Lower leg skin (tissue), 3 donors: ENCODE results near the gene GAS6.

Experiments used
- POLR2A ChIP-seq, 2 donors: fragments of 450-650 bp; IDR thresholded peaks; one replicate each; pipeline ENCODE4 v1.6.1; 2016 to 2017; ENCODE audit warnings: antibody characterized with exemption in 2 of 2, mild to moderate bottlenecking in 1 of 2, moderate library complexity in 1 of 2
- TF ChIP-seq, protein P1 (sequence below), 3 donors: fragments of 450-650 bp; IDR thresholded peaks; one replicate each; pipeline ENCODE4 v1.5.1; 2016; ENCODE audit warnings: antibody characterized with exemption in 3 of 3, mild to moderate bottlenecking in 3 of 3, moderate library complexity in 2 of 3

DNA sequence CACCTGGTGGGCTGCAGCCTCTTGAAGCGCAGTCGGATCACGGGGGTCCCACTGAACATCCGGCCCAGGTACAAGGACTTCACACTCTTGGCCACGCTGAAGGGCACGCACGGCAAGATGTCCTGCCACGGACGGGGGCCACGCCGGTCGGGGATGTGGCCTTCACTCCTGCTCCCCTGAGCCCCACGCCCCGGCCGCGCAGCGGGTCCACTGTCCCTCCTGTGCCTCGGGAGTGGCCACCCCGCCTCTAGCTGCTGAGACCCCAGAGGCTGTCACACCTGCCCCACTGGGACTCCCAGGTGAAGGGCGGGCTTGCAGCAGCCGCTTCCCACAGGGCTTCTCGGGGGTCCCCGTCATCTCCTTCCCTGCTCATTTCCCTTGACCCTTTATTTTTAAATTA is 31.2 kb downstream of the GAS6 start:
- TF ChIP-seq, protein P1, sequence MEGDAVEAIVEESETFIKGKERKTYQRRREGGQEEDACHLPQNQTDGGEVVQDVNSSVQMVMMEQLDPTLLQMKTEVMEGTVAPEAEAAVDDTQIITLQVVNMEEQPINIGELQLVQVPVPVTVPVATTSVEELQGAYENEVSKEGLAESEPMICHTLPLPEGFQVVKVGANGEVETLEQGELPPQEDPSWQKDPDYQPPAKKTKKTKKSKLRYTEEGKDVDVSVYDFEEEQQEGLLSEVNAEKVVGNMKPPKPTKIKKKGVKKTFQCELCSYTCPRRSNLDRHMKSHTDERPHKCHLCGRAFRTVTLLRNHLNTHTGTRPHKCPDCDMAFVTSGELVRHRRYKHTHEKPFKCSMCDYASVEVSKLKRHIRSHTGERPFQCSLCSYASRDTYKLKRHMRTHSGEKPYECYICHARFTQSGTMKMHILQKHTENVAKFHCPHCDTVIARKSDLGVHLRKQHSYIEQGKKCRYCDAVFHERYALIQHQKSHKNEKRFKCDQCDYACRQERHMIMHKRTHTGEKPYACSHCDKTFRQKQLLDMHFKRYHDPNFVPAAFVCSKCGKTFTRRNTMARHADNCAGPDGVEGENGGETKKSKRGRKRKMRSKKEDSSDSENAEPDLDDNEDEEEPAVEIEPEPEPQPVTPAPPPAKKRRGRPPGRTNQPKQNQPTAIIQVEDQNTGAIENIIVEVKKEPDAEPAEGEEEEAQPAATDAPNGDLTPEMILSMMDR (IDR thresholded peaks at IDR 0.05) = no peak
- no peak for TF ChIP-seq POLR2A (IDR thresholded peaks at IDR 0.05)
